Measurements from ENCODE around the gene SMYD3. TPM values are rescaled to one million over a fixed set of nuclear protein-coding genes. Genes with fewer than 3 reads are reported as not detected.

The SMYD3 gene
- total RNA-seq, 4 donors from 2014 or later, result 15.6 to 21.1 (median 18.4) TPM

DNA sequence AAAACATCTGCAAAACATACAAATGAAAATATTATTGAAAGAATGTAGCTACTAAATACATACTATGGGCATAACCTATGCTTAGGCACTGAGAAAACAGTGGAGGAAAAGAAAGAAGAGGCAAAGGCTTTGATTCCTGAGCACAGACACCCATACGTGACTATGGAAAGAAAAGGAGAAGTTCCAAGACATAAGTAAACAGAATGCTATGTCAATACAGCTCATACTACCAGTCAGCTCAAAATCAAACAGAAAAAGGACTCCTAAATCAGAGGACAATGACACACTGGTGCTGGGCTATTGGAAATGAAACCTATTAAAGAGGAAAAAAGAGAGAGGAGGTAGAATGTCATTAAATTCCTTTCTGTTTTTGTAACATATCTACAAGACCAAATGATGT is 225.4 kb downstream of the SMYD3 start:
- TF ChIP-seq, protein P1, sequence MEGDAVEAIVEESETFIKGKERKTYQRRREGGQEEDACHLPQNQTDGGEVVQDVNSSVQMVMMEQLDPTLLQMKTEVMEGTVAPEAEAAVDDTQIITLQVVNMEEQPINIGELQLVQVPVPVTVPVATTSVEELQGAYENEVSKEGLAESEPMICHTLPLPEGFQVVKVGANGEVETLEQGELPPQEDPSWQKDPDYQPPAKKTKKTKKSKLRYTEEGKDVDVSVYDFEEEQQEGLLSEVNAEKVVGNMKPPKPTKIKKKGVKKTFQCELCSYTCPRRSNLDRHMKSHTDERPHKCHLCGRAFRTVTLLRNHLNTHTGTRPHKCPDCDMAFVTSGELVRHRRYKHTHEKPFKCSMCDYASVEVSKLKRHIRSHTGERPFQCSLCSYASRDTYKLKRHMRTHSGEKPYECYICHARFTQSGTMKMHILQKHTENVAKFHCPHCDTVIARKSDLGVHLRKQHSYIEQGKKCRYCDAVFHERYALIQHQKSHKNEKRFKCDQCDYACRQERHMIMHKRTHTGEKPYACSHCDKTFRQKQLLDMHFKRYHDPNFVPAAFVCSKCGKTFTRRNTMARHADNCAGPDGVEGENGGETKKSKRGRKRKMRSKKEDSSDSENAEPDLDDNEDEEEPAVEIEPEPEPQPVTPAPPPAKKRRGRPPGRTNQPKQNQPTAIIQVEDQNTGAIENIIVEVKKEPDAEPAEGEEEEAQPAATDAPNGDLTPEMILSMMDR (IDR thresholded peaks at IDR 0.05; ENCODE audit: low read depth), result no peak

DNA sequence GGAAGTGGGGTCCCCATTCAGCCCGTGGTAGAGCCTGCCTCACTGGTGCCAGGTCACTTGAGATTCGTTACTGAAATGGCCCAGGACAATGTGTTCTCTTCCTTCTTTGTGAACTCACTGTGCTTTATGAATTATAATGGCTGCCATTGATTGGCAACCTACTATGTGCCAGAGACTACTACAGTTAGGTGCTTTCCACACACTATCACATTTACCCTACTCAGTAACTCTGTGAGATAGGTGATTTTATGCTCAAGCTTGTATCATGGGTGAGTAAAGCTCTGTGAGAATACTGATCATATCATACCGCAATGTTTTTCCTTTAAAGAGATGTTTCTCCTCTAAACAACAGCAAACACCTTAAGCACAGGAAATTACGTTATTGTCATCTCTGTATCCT is 225.9 kb downstream of the SMYD3 start:
- TF ChIP-seq, protein P1 (IDR thresholded peaks at IDR 0.05; ENCODE audit: low read depth), result no peak

DNA sequence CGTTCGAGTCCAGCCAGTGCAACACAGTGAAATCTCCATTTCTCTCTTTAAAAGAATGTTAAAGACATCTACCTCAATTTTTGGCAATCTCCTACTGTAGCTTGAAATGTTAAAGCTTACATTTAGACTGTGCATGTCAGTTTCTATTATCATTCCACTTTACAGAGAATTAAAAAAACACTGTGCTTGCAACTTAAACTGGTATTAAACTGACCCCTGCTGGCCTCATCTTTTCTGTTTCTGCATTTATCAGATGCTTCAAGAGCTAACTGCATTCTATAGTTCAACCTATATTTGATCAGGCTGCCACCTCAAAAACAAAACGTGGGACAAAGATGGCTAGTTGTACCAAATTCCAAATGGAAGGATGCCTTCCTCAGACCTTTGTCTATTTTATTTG is 226.5 kb downstream of the SMYD3 start:
- TF ChIP-seq, protein P1 (IDR thresholded peaks at IDR 0.05; ENCODE audit: low read depth), result no peak

DNA sequence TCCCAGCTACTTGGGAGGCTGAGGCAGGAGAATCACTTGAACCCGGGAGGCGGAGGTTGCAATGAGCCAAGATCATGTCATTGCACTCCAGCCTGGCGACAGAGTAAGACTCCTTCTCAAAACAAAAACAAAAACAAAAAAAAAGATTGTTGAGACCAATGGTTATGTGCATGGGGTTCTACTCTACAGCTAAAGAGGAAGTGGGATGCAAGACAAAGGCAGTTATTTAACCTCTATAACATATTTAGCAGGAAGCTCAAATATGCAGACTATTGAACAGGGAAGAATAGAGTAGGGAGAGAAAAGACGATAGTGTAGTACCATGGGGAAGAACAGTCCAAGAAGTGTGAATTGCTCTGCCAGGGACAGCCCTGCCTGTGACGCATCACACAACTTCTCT is 227.7 kb downstream of the SMYD3 start:
- TF ChIP-seq, protein P1 (IDR thresholded peaks at IDR 0.05; ENCODE audit: low read depth), result no peak

DNA sequence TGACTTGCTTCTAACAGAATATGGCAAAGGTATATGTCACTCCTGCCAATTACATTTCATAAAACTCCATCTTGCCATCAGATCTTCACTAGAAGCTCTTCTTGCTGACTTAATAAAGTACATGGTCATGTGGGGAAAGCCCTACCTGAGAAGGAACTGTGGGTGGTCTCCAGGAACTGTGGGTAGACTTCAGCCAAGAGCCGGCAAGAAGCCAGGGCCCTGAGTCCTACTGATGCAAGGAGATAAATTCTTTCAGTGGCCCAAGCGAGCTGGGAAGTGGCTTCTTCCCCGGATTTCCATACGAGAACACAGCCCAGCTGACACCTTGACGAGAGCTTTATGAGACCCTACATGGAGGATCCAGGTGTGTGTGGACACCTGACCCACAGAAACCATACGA is 228.7 kb downstream of the SMYD3 start:
- TF ChIP-seq, protein P1 (IDR thresholded peaks at IDR 0.05; ENCODE audit: low read depth), result no peak

DNA sequence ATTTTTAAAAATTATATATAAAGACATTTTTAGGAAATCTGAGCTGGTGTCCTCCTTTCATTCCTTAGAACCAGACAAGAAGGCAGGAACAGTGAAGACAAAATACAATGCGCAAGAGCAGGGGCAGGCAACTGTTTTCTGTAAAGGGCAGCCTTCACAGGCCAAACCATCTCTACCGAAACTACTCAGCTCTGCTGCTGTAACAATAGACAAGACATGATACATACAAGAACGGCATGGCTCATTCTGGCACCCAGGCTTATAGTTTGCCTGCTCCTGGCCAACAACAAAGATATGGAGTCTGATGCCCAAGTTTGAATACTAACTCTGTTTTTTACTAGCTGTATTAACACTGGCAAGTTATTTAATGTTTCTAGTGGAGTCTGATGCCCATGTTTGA is 232.0 kb downstream of the SMYD3 start:
- TF ChIP-seq, protein P1 (IDR thresholded peaks at IDR 0.05; ENCODE audit: low read depth), result no peak

DNA sequence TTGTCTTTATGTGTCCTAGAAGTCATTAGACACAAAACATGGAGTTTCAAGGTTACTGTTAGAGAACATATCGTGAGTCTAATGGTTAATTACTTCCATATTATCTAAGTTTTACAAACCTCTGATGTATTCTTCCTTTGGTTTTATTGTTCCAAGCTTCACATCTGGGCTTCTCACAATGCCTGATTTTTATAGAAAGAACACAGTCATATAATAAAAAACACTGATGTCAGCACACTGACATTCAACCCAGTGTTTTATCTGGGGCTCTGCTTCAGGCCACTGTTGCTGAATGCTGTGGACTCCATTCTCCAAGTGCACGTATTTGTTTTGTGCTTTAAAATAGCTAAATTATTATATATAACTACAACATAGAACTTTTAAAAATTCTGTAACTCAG is 232.9 kb downstream of the SMYD3 start:
- TF ChIP-seq, protein P1 (IDR thresholded peaks at IDR 0.05; ENCODE audit: low read depth), result no peak
